Measurements from ENCODE around the gene DBN1. TPM values are rescaled to one million over a fixed set of nuclear protein-coding genes. Genes with fewer than 3 reads are reported as not detected.

Gene DBN1
- total and polyA plus RNA-seq, 2 experiments from 2014 or later: 106 to 290 TPM

- Histone ChIP-seq H4K20me1 (replicated peaks; ENCODE audit: insufficient read depth) (peaks cover 59% of the 10 kb centered on the region), H3K9me2 (ENCODE audit: insufficient read depth) (no peaks in the 10 kb centered on the region), H3K36me3 (ENCODE audit: insufficient read depth) (peaks cover 41% of the 10 kb centered on the region), H2AFZ (no peak overlapping the region), H3F3A (replicated peaks; ENCODE audit: low read depth) (peaks cover 39% of the 10 kb centered on the region), H3K4me1 (ENCODE audit: insufficient read depth) (peaks cover 34% of the 10 kb centered on the region), H3K4me3 (no peak overlapping the region), H3K27ac (ENCODE audit: low read depth) (no peak overlapping the region), H3K4me2 (no peak overlapping the region), H3K27me3 (ENCODE audit: insufficient read depth) (no peaks in the 10 kb centered on the region), H3K79me2 (replicated peaks; ENCODE audit: insufficient read depth) (peaks cover 61% of the 10 kb centered on the region)
- Mint-ChIP-seq H3K36me3 (ENCODE audit: low read depth) (peaks cover 91% of the 10 kb centered on the region), H3K4me3 (no peak overlapping the region), H3K9me3 (peaks cover 12% of the 10 kb centered on the region), H3K4me1 (peaks cover 32% of the 10 kb centered on the region), H3K27me3 (ENCODE audit: insufficient read depth, low read depth, poor library complexity) (peaks cover 24% of the 10 kb centered on the region), H3K27ac (0 out of 2 replicates have a peak overlapping the region, but pooled peaks have one; percentile 48)
- ATAC-seq: no peak
- no peak for DNase-seq (ENCODE audit: low spot score)
- no peak for TF ChIP-seq CREB1 (CRISPR knock-in tag; IDR thresholded peaks at IDR 0.05; ENCODE audit: low read depth)
- TF ChIP-seq REST (IDR thresholded peaks at IDR 0.05; ENCODE audit: unreplicated experiment): no peak
- no peak for TF ChIP-seq JUNB (IDR thresholded peaks at IDR 0.05; ENCODE audit: unreplicated experiment)
- TF ChIP-seq ZNF331 (CRISPR knock-in tag; IDR thresholded peaks at IDR 0.05; ENCODE audit: low read depth): no peak
- TF ChIP-seq EZH2 (IDR thresholded peaks at IDR 0.05; ENCODE audit: low read depth, unreplicated experiment): no peak
- TF ChIP-seq NANOG (IDR thresholded peaks at IDR 0.05; ENCODE audit: borderline replicate concordance): no peak
- no peak for TF ChIP-seq ZNF462 (CRISPR knock-in tag; IDR thresholded peaks at IDR 0.05)
These were observed 6.0 kb downstream of the DBN1 start for GRCh38 chr5:177467436-177467835.
